DND-41 (cell line): Measurements from ENCODE around the gene ZNF544.

Experiments used
- EZH2 ChIP-seq: IDR thresholded peaks from 3 replicates; pipeline ENCODE4 v1.6.1; 2012; ENCODE audit warnings: borderline replicate concordance, low read depth, mild to moderate bottlenecking, moderate library complexity, low read length, inconsistent platforms; ENCODE audit not compliant: severe bottlenecking
- TF ChIP-seq, protein P1 (sequence below): IDR thresholded peaks from 2 replicates; pipeline ENCODE4 v1.5.1; 2012; ENCODE audit warnings: borderline replicate concordance, low read length, moderate library complexity, mild to moderate bottlenecking; ENCODE audit not compliant: poor library complexity, severe bottlenecking; ENCODE audit errors: extremely low read depth

DNA sequence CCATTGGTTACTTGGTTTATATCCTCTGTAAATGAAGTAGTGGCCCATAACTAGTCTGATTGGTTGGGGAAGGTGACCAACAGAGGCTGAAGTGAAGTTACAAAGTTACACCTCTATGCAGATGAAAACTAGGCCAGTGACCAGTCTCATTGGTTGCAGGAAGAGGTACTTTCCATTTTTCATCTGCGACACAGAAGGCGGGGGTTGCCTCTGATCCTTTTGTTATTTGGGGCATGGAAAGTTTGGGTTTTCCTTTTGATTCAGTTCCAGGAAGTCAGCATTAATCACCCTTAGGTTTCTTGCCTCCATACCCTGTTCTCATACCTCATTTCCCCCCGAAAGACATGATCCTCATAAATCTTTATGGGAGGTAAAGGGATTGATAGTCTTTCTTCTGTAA, 20.2 kb downstream of the ZNF544 start:
- TF ChIP-seq, protein P1, sequence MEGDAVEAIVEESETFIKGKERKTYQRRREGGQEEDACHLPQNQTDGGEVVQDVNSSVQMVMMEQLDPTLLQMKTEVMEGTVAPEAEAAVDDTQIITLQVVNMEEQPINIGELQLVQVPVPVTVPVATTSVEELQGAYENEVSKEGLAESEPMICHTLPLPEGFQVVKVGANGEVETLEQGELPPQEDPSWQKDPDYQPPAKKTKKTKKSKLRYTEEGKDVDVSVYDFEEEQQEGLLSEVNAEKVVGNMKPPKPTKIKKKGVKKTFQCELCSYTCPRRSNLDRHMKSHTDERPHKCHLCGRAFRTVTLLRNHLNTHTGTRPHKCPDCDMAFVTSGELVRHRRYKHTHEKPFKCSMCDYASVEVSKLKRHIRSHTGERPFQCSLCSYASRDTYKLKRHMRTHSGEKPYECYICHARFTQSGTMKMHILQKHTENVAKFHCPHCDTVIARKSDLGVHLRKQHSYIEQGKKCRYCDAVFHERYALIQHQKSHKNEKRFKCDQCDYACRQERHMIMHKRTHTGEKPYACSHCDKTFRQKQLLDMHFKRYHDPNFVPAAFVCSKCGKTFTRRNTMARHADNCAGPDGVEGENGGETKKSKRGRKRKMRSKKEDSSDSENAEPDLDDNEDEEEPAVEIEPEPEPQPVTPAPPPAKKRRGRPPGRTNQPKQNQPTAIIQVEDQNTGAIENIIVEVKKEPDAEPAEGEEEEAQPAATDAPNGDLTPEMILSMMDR, result no peak
- TF ChIP-seq EZH2, result no peak
